Measurements from ENCODE around the gene ARHGEF26. TPM values are rescaled to one million over a fixed set of nuclear protein-coding genes. Genes with fewer than 3 reads are reported as not detected.

Gene ARHGEF26
- total RNA-seq, 1 donor from 2014 or later: not detected

DNA sequence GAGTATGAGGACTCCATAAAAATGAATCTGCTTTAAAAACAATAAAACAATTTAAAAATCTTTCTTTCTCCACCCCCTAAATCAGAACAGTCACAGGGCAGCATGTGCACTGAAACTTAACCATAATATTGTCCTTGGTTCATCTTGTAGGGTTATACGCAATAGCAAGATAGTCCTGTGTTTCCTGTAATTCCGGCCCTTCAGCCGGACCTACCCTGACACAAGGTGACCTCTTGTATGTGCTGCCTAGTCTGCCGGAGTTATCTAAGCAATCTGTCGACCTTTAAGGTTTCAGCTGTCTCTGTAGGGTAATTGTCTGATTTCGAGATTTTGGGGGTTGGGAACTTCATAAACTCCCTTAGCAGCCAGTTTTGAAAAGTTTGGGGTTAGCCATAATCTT lies 103.2 kb downstream of the ARHGEF26 start:
- Mint-ChIP-seq H3K36me3 (ENCODE audit: low read depth) (no peaks in the 10 kb centered on the region), H3K27ac (no peak overlapping the region), H3K4me1 (no peaks in the 10 kb centered on the region), H3K9me3 (no peaks in the 10 kb centered on the region), H3K4me3 (no peak overlapping the region), H3K27me3 (no peaks in the 10 kb centered on the region)
- DNase-seq (no peak), ATAC-seq (ENCODE audit: low read depth) (no peak)
- intact Hi-C loops (cut with micrococcal nuclease): no loop called here
- ChIA-PET CTCF (no interaction called here), POLR2A (no interaction called here)
- TF ChIP-seq, protein P1, sequence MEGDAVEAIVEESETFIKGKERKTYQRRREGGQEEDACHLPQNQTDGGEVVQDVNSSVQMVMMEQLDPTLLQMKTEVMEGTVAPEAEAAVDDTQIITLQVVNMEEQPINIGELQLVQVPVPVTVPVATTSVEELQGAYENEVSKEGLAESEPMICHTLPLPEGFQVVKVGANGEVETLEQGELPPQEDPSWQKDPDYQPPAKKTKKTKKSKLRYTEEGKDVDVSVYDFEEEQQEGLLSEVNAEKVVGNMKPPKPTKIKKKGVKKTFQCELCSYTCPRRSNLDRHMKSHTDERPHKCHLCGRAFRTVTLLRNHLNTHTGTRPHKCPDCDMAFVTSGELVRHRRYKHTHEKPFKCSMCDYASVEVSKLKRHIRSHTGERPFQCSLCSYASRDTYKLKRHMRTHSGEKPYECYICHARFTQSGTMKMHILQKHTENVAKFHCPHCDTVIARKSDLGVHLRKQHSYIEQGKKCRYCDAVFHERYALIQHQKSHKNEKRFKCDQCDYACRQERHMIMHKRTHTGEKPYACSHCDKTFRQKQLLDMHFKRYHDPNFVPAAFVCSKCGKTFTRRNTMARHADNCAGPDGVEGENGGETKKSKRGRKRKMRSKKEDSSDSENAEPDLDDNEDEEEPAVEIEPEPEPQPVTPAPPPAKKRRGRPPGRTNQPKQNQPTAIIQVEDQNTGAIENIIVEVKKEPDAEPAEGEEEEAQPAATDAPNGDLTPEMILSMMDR (IDR thresholded peaks at IDR 0.05): no peak

DNA sequence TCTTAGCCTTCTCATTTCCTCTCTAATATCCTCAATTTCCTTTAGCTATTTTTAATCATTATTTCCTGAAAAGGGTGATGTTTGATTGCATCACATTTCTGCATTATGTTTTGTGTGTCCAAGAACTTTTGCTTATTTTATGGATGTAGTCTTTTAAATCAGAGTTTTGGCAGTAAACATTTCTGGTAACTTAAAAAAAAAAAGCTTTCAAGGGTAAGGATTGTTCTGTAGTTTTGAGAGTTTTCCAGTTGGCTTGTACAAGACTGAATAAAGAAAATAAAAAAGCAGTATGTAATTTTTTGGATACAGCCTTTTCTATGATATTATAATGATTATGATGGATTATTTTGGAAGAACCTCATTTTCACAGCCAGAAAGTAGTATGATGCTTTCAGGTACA lies 103.7 kb downstream of the ARHGEF26 start:
- H3K4me3 Mint-ChIP-seq: no peak overlapping the region
- no peaks in the 10 kb centered on the region for H3K9me3 Mint-ChIP-seq
- no peaks in the 10 kb centered on the region for H3K27me3 Mint-ChIP-seq
- intact Hi-C loops (cut with micrococcal nuclease): no loop called here
- TF ChIP-seq, protein P1 (IDR thresholded peaks at IDR 0.05): no peak
- POLR2A ChIA-PET: no interaction called here
- no peaks in the 10 kb centered on the region for H3K36me3 Mint-ChIP-seq (ENCODE audit: low read depth)
- CTCF ChIA-PET: no interaction called here
- ATAC-seq (ENCODE audit: low read depth) (no peak), DNase-seq (no peak)
- H3K27ac Mint-ChIP-seq: no peak overlapping the region
- H3K4me1 Mint-ChIP-seq: no peaks in the 10 kb centered on the region

DNA sequence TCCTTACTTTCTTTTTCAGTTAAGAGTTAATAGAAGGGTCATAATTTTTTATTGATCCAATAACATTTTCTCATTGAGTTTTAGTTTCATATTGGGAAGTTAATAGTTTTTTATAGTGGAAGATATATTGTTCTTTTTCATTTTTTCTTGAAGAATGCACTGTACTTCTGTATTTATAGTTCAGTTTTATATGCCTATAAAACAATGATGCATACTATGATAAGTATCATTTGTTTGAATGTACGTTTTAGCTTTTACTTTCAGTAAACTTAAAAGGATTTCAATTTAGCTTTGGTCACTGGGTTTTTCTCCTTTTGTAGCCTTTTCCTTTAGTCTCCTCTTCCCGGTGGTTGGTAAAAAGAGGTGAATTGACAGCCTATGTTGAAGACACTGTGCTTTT lies 104.3 kb downstream of the ARHGEF26 start:
- DNase-seq (no peak), ATAC-seq (ENCODE audit: low read depth) (no peak)
- no peak overlapping the region for H3K4me3 Mint-ChIP-seq
- no peaks in the 10 kb centered on the region for H3K36me3 Mint-ChIP-seq (ENCODE audit: low read depth)
- no peaks in the 10 kb centered on the region for H3K4me1 Mint-ChIP-seq
- TF ChIP-seq, protein P1 (IDR thresholded peaks at IDR 0.05): no peak
- CTCF ChIA-PET: no interaction called here
- H3K27ac Mint-ChIP-seq: no peak overlapping the region
- no peaks in the 10 kb centered on the region for H3K9me3 Mint-ChIP-seq
- H3K27me3 Mint-ChIP-seq: no peaks in the 10 kb centered on the region
- POLR2A ChIA-PET: no interaction called here
- intact Hi-C loops (cut with micrococcal nuclease): no loop called here

DNA sequence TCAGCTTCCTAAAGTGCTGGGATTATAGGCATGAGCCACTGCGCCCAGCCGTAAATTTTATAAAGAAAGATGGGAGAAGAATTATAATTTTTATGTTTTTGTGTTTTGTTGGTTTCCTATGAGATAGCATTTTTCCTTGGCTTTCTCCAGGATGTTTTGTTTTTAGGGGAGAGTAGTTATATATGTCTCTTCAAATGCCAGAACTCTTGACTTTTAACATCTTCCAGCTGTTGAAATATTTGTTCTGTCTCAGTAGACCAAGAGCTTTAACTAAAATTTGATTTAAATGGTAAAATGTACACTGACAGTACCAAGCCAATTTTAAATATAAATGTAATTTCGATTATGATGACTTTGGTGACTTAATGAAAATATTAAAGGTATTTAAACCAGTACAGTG lies 106.3 kb downstream of the ARHGEF26 start:
- intact Hi-C loops (cut with micrococcal nuclease): no loop called here
- no peak overlapping the region for H3K4me3 Mint-ChIP-seq
- H3K4me1 Mint-ChIP-seq: no peaks in the 10 kb centered on the region
- DNase-seq (no peak), ATAC-seq (ENCODE audit: low read depth) (no peak)
- H3K27me3 Mint-ChIP-seq: peaks cover 4% of the 10 kb centered on the region
- no peaks in the 10 kb centered on the region for H3K36me3 Mint-ChIP-seq (ENCODE audit: low read depth)
- ChIA-PET CTCF (no interaction called here), POLR2A (no interaction called here)
- no peak overlapping the region for H3K27ac Mint-ChIP-seq
- TF ChIP-seq, protein P1 (IDR thresholded peaks at IDR 0.05): no peak
- H3K9me3 Mint-ChIP-seq: no peaks in the 10 kb centered on the region

DNA sequence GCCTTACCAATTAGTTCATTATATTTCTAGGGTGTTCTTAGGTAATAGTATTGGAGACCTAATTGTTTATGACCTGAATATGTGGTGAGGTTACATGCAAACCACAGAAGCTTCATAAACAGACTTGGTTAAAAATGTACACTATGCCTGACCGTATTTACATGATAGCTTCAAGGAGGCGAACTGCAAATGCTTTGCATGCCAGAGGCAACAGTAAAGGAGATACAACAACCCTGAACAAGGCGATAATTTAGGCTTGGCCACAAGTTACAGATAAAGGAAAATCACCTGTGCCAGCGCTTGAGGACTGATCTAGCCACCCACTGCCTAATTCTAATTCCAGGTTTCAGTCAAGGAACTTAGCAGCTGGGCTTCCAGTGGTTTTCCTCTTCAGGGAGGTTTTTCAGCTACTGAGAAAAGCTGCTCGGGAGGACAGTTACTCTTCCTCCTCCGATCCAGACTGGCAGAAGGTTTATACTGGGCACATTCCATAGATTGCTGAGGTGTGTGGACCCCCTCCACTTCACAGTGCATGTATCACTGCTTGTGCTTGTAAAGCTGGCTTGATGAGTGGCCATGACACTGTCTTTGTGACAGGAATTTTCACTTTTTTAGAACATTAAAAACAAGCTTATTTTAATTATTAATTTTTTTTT lies 107.5 kb downstream of the ARHGEF26 start:
- Mint-ChIP-seq H3K4me1 (no peaks in the 10 kb centered on the region), H3K9me3 (no peaks in the 10 kb centered on the region), H3K27ac (no peak overlapping the region), H3K4me3 (no peak overlapping the region), H3K36me3 (ENCODE audit: low read depth) (no peaks in the 10 kb centered on the region), H3K27me3 (peaks cover 5% of the 10 kb centered on the region)
- ChIA-PET CTCF (no interaction called here), POLR2A (no interaction called here)
- ATAC-seq (ENCODE audit: low read depth) (no peak), DNase-seq (no peak)
- intact Hi-C loops (cut with micrococcal nuclease): no loop called here
- TF ChIP-seq, protein P1 (IDR thresholded peaks at IDR 0.05): no peak

All from activated B cell treated with CpG ODN at 0.5 μM for 24 hours (primary cell).